ENCODE results near the gene DNER. TPM values are rescaled to one million over a fixed set of nuclear protein-coding genes. Genes with fewer than 3 reads are reported as not detected.

Gene DNER
- total RNA-seq, 2 experiments from 2014 or later, result not detected

- Mint-ChIP-seq H3K4me1 (ENCODE audit: low read depth) (no peaks in the 10 kb centered on the region), H3K36me3 (ENCODE audit: low read depth) (no peaks in the 10 kb centered on the region), H3K27ac (no peak overlapping the region), H3K9me3 (no peaks in the 10 kb centered on the region), H3K4me3 (no peak overlapping the region), H3K27me3 (peaks cover 4% of the 10 kb centered on the region)
- intact Hi-C loops (cut with micrococcal nuclease), result no loop called here
- DNase-seq (no peak), ATAC-seq (no peak)
- no peak for TF ChIP-seq CTCF (IDR thresholded peaks at IDR 0.05)
- ChIA-PET CTCF (no interaction called here), POLR2A (no interaction called here)
Measured at GRCh38 chr2:229408962-229409361, 305.4 kb downstream of the DNER start.

GRCh38 chr2:229408356-229408755 lies 306.0 kb downstream of the DNER start:
- no peak for TF ChIP-seq CTCF (IDR thresholded peaks at IDR 0.05)
- DNase-seq, result no peak
- Mint-ChIP-seq H3K27ac (no peak overlapping the region), H3K4me1 (ENCODE audit: low read depth) (no peaks in the 10 kb centered on the region), H3K4me3 (no peak overlapping the region), H3K36me3 (ENCODE audit: low read depth) (no peaks in the 10 kb centered on the region), H3K9me3 (peaks cover 2% of the 10 kb centered on the region), H3K27me3 (peaks cover 4% of the 10 kb centered on the region)
- intact Hi-C loops (cut with micrococcal nuclease), result no loop called here
- POLR2A ChIA-PET, result no interaction called here
- ATAC-seq, result no peak
- CTCF ChIA-PET, result no interaction called here

- no peaks in the 10 kb centered on the region for H3K36me3 Mint-ChIP-seq (ENCODE audit: low read depth)
- ChIA-PET POLR2A (no interaction called here), CTCF (no interaction called here)
- no peaks in the 10 kb centered on the region for H3K4me1 Mint-ChIP-seq (ENCODE audit: low read depth)
- DNase-seq (no peak), ATAC-seq (no peak)
- no peak overlapping the region for H3K27ac Mint-ChIP-seq
- no peak overlapping the region for H3K4me3 Mint-ChIP-seq
- no peaks in the 10 kb centered on the region for H3K27me3 Mint-ChIP-seq
- H3K9me3 Mint-ChIP-seq, result peaks cover 2% of the 10 kb centered on the region
- intact Hi-C loops (cut with micrococcal nuclease), result no loop called here
- no peak for TF ChIP-seq CTCF (IDR thresholded peaks at IDR 0.05)
Measured at GRCh38 chr2:229407170-229407569, 307.2 kb downstream of the DNER start.

GRCh38 chr2:229405796-229406195 lies 308.6 kb downstream of the DNER start:
- Mint-ChIP-seq H3K36me3 (ENCODE audit: low read depth) (no peaks in the 10 kb centered on the region), H3K27me3 (no peaks in the 10 kb centered on the region), H3K4me1 (ENCODE audit: low read depth) (no peaks in the 10 kb centered on the region), H3K9me3 (peaks cover 2% of the 10 kb centered on the region), H3K4me3 (no peak overlapping the region), H3K27ac (no peak overlapping the region)
- ATAC-seq, result no peak
- POLR2A ChIA-PET, result no interaction called here
- CTCF ChIA-PET, result no interaction called here
- no peak for DNase-seq
- TF ChIP-seq CTCF (IDR thresholded peaks at IDR 0.05), result no peak
- intact Hi-C loops (cut with micrococcal nuclease), result no loop called here

GRCh38 chr2:229403296-229403695 lies 311.1 kb downstream of the DNER start:
- ChIA-PET POLR2A (no interaction called here), CTCF (no interaction called here)
- Mint-ChIP-seq H3K4me1 (ENCODE audit: low read depth) (no peaks in the 10 kb centered on the region), H3K4me3 (no peak overlapping the region), H3K27ac (no peak overlapping the region), H3K27me3 (no peaks in the 10 kb centered on the region), H3K36me3 (ENCODE audit: low read depth) (no peaks in the 10 kb centered on the region), H3K9me3 (peaks cover 2% of the 10 kb centered on the region)
- no peak for DNase-seq
- intact Hi-C loops (cut with micrococcal nuclease), result no loop called here
- no peak for TF ChIP-seq CTCF (IDR thresholded peaks at IDR 0.05)
- ATAC-seq, result no peak

Measured in activated CD8-positive, alpha-beta T cell treated with anti-CD3 and anti-CD28 coated beads for 36 hours (primary cell).